Upper lobe of right lung (tissue), 1 donor: ENCODE results near the gene CAMKV. TPM values are rescaled to one million over a fixed set of nuclear protein-coding genes. Genes with fewer than 3 reads are reported as not detected.

Experiments used
- ATAC-seq: fragments of 200-7000 bp; cut with Tn5 transposase; one replicate; pipeline ENCODE4 v1.9.1; 2020; ENCODE audit warnings: mild to moderate bottlenecking, moderate library complexity
- DNase-seq: peaks from one replicate; pipeline ENCODE4 v3.0.0-alpha.2; 2020
- H3K27ac ChIP-seq: fragments of 200-600 bp; one replicate; pipeline ENCODE4 v1.8.0; 2022
- H3K27me3 ChIP-seq: fragments of 200-600 bp; one replicate; pipeline ENCODE4 v1.8.0; 2022; ENCODE audit warnings: mild to moderate bottlenecking
- H3K36me3 ChIP-seq: fragments of 200-600 bp; one replicate; pipeline ENCODE4 v1.8.0; 2022
- H3K4me1 ChIP-seq: fragments of 200-600 bp; one replicate; pipeline ENCODE4 v1.8.0; 2022
- H3K4me3 ChIP-seq: fragments of 200-600 bp; one replicate; pipeline ENCODE4 v1.8.0; 2022; ENCODE audit warnings: mild to moderate bottlenecking
- H3K9me3 ChIP-seq: fragments of 200-600 bp; one replicate; pipeline ENCODE4 v1.8.0; 2022
- intact Hi-C: fragments of 100-400 bp; cut with DNase I; formaldehyde crosslinking; loops from one replicate; pipeline ENCODE4 v1.11.0; 2022
- total RNA-seq: library from RNA; stranded (reverse); fragmentation: NEBNext Ultra II Directional; extraction: Animal tissue kit (Norgen Biotek cat#: 25700); gene quantifications from one replicate; pipeline ENCODE4 v1.2.1, GENCODE V29; 2021
- TF ChIP-seq, protein P1 (sequence below): fragments of 200-600 bp; IDR thresholded peaks from one replicate; pipeline ENCODE4 v1.8.0; 2022; ENCODE audit warnings: antibody characterized with exemption
- donor health status: DM: no; HTN: yes; CAD: no; lungs with severe emphysema.

Gene CAMKV
- total RNA-seq, 1 donor from 2014 or later = not detected

DNA sequence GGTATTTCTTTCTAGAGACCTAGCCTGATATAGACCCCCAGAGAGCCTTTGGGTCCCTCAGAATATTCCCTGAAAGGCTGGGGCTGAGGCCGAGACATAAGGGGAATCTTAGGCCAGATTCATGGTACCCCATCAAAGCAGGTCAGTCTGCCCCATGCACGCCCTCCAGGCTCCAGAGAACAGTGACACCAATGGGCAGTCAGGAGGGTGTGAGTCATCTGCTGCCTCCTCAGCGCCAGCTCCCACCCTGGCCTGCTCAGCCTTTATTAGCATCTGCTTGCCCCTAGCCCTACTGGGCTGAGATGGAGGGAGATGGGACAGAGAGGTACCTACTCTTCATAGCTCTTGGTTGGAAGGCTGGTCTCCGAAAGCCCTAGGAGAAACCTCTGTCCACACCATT, 14.3 kb upstream of the CAMKV start:
- Histone ChIP-seq H3K9me3 (no peaks in the 10 kb centered on the region), H3K27me3 (no peaks in the 10 kb centered on the region), H3K4me1 (peaks cover 5% of the 10 kb centered on the region), H3K27ac (no peak overlapping the region), H3K36me3 (no peaks in the 10 kb centered on the region), H3K4me3 (no peak overlapping the region)
- no peak for ATAC-seq
- intact Hi-C loops = no loop called here
- DNase-seq = no peak
- TF ChIP-seq, protein P1, sequence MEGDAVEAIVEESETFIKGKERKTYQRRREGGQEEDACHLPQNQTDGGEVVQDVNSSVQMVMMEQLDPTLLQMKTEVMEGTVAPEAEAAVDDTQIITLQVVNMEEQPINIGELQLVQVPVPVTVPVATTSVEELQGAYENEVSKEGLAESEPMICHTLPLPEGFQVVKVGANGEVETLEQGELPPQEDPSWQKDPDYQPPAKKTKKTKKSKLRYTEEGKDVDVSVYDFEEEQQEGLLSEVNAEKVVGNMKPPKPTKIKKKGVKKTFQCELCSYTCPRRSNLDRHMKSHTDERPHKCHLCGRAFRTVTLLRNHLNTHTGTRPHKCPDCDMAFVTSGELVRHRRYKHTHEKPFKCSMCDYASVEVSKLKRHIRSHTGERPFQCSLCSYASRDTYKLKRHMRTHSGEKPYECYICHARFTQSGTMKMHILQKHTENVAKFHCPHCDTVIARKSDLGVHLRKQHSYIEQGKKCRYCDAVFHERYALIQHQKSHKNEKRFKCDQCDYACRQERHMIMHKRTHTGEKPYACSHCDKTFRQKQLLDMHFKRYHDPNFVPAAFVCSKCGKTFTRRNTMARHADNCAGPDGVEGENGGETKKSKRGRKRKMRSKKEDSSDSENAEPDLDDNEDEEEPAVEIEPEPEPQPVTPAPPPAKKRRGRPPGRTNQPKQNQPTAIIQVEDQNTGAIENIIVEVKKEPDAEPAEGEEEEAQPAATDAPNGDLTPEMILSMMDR = no peak

DNA sequence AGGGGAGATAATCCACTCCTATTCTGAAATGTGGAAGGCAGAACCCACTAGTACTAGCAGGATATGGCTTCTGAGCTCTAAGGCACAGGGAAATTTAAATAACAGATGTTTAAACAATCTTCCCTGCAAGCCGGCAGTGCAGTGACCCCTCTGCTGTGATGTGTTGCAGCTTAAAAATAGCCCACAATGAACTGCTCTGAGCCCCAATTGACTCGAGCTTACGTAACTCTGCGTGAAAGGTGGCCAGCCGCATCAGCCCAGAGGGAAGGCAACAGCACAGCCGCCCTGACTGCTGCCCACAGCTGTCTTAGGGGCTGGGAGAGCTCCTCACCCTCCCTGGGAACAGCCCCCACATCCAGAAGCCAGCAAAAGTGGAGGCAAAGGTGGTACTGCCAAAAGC, 12.5 kb upstream of the CAMKV start:
- no peak for ATAC-seq
- TF ChIP-seq, protein P1 = no peak

DNA sequence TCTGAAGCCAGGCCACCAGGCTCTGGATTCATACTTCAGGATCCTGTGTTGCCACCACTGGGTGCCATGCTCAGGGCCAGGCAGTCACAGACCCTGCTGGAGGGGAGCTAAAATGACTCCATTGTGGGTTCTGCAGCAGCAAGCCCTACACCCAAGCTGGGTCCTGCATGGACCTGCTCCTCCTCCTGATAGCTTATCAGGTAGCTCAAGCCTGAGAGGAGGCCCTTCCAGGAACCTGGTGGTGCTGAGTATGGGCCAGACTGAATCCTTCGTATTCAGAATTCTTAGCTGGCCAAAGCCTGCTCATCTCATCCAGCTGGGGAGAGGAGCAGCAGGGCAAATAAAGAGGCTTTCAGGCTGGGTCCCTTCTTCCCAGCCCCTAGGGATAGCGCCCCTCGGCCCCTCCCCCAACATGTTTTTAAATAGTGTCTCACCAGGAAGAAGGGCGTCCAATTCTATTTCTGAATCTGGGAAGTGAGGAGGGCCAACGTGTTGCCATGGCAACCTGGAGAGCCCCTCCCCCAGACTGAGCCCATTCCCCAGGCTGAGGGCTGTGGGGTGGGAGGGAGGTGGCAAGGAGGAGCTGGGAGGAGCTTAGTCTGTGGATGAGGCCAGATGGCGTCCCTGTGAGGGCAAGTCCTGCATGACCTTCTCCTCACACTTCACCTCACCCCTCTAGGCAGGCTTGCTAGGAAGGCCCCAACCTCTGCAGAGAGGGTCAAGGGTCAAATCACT, 11.0 kb upstream of the CAMKV start:
- intact Hi-C loops = no loop called here
- no peaks in the 10 kb centered on the region for H3K36me3 ChIP-seq
- ATAC-seq (no peak), DNase-seq (no peak)
- no peaks in the 10 kb centered on the region for H3K9me3 ChIP-seq
- TF ChIP-seq, protein P1 = no peak
- no peak overlapping the region for H3K27ac ChIP-seq
- H3K4me1 ChIP-seq = peaks cover 5% of the 10 kb centered on the region
- no peak overlapping the region for H3K4me3 ChIP-seq
- no peaks in the 10 kb centered on the region for H3K27me3 ChIP-seq

More for the DNA sequence above, 12.5 kb upstream of the CAMKV start:
- Histone ChIP-seq H3K36me3 (no peaks in the 10 kb centered on the region), H3K4me3 (no peak overlapping the region), H3K9me3 (no peaks in the 10 kb centered on the region), H3K27me3 (no peaks in the 10 kb centered on the region), H3K27ac (no peak overlapping the region), H3K4me1 (peaks cover 5% of the 10 kb centered on the region)
- intact Hi-C loops = no loop called here
- DNase-seq = no peak

- TF ChIP-seq, protein P1 = no peak
- no peak overlapping the region for H3K4me3 ChIP-seq
- peaks cover 5% of the 10 kb centered on the region for H3K4me1 ChIP-seq
- intact Hi-C loops = no loop called here
- no peaks in the 10 kb centered on the region for H3K36me3 ChIP-seq
- no peak overlapping the region for H3K27ac ChIP-seq
- no peaks in the 10 kb centered on the region for H3K9me3 ChIP-seq
- H3K27me3 ChIP-seq = no peaks in the 10 kb centered on the region
- DNase-seq (no peak), ATAC-seq (no peak)
Observed at GRCh38 chr3:49879721-49880120, 10.0 kb upstream of the CAMKV start.

- Histone ChIP-seq H3K4me1 (peaks cover 5% of the 10 kb centered on the region), H3K27me3 (no peaks in the 10 kb centered on the region), H3K9me3 (no peaks in the 10 kb centered on the region), H3K36me3 (no peaks in the 10 kb centered on the region), H3K27ac (no peak overlapping the region), H3K4me3 (no peak overlapping the region)
- ATAC-seq (no peak), DNase-seq (no peak)
- TF ChIP-seq, protein P1 = no peak
- intact Hi-C loops = no loop called here
Observed at GRCh38 chr3:49878686-49879085, 9.0 kb upstream of the CAMKV start.

DNA sequence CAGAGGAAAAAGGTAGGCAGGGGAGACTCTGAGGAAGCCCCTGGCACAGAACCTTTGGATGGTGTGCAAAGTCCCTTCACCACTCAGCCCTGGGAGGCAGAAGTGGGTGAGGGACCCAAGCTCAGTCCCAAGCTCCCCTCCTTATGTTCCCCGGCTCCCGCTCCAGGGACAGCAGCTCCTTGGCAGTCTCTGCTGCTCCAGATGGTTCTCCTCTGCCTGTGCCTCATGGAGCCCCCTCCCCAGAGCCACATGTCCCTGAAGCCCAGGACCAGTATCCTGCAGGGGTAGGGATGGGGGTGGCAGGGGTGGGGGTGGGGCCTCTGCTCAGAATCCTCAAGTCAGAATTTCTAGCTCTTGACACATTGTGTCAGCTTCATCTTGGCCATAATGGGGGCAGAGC, 8.0 kb upstream of the CAMKV start:
- TF ChIP-seq, protein P1 = no peak
- intact Hi-C loops = no loop called here
- H3K27me3 ChIP-seq = no peaks in the 10 kb centered on the region
- peaks cover 5% of the 10 kb centered on the region for H3K4me1 ChIP-seq
- no peak for ATAC-seq
- no peak for DNase-seq
- no peaks in the 10 kb centered on the region for H3K36me3 ChIP-seq
- H3K4me3 ChIP-seq = no peak overlapping the region
- no peaks in the 10 kb centered on the region for H3K9me3 ChIP-seq
- H3K27ac ChIP-seq = no peak overlapping the region
